ENCODE data around the gene MUC2. TPM values are rescaled to one million over a fixed set of nuclear protein-coding genes. Genes with fewer than 3 reads are reported as not detected.

Gene MUC2
- total RNA-seq, 2 donors from 2014 or later, result not detected

GRCh38 chr11:1070594-1071462 is 3.8 kb upstream of the MUC2 start:
- Mint-ChIP-seq H3K4me1 (peaks cover 3% of the 10 kb centered on the region), H3K27me3 (peaks cover 11% of the 10 kb centered on the region), H3K9me3 (no peaks in the 10 kb centered on the region), H3K27ac (no peak overlapping the region), H3K4me3 (no peak overlapping the region), H3K36me3 (ENCODE audit: low read depth) (no peaks in the 10 kb centered on the region)
- ATAC-seq (replicated peaks), result no peak

- H3K4me3 Mint-ChIP-seq, result no peak overlapping the region
These were observed 3.0 kb upstream of the MUC2 start for GRCh38 chr11:1071571-1072115.

GRCh38 chr11:1072116-1072820 is 2.4 kb upstream of the MUC2 start:
- no peak overlapping the region for H3K27ac Mint-ChIP-seq
- no peak overlapping the region for H3K4me3 Mint-ChIP-seq
- no peaks in the 10 kb centered on the region for H3K9me3 Mint-ChIP-seq
- peaks cover 3% of the 10 kb centered on the region for H3K4me1 Mint-ChIP-seq
- no peaks in the 10 kb centered on the region for H3K36me3 Mint-ChIP-seq (ENCODE audit: low read depth)
- ATAC-seq (replicated peaks), result no peak
- H3K27me3 Mint-ChIP-seq, result peaks cover 7% of the 10 kb centered on the region

More at GRCh38 chr11:1071571-1072115, 3.0 kb upstream of the MUC2 start:
- no peaks in the 10 kb centered on the region for H3K36me3 Mint-ChIP-seq (ENCODE audit: low read depth)
- H3K27me3 Mint-ChIP-seq, result peaks cover 10% of the 10 kb centered on the region
- no peak overlapping the region for H3K27ac Mint-ChIP-seq
- ATAC-seq (replicated peaks), result no peak
- H3K4me1 Mint-ChIP-seq, result peaks cover 3% of the 10 kb centered on the region
- no peaks in the 10 kb centered on the region for H3K9me3 Mint-ChIP-seq

- Mint-ChIP-seq H3K27me3 (peaks cover 7% of the 10 kb centered on the region), H3K9me3 (no peaks in the 10 kb centered on the region), H3K4me1 (peaks cover 3% of the 10 kb centered on the region), H3K36me3 (ENCODE audit: low read depth) (no peaks in the 10 kb centered on the region), H3K27ac (no peak overlapping the region), H3K4me3 (no peak overlapping the region)
- ATAC-seq (replicated peaks), result no peak
These were observed 1.8 kb upstream of the MUC2 start for GRCh38 chr11:1072821-1073231.

- H3K27ac Mint-ChIP-seq, result no peak overlapping the region
- peaks cover 7% of the 10 kb centered on the region for H3K27me3 Mint-ChIP-seq
- no peak for ATAC-seq (replicated peaks)
- no peaks in the 10 kb centered on the region for H3K36me3 Mint-ChIP-seq (ENCODE audit: low read depth)
- H3K9me3 Mint-ChIP-seq, result no peaks in the 10 kb centered on the region
- peaks cover 3% of the 10 kb centered on the region for H3K4me1 Mint-ChIP-seq
- no peak overlapping the region for H3K4me3 Mint-ChIP-seq
These were observed 1.4 kb upstream of the MUC2 start for GRCh38 chr11:1073261-1073724.

- peaks cover 3% of the 10 kb centered on the region for H3K4me1 Mint-ChIP-seq
- peaks cover 7% of the 10 kb centered on the region for H3K27me3 Mint-ChIP-seq
- no peak overlapping the region for H3K27ac Mint-ChIP-seq
- no peaks in the 10 kb centered on the region for H3K36me3 Mint-ChIP-seq (ENCODE audit: low read depth)
- no peak overlapping the region for H3K4me3 Mint-ChIP-seq
- no peaks in the 10 kb centered on the region for H3K9me3 Mint-ChIP-seq
- ATAC-seq (replicated peaks), result no peak
These were observed 827 bp upstream of the MUC2 start for GRCh38 chr11:1073851-1074243.

GRCh38 chr11:1075341-1075911 is 752 bp downstream of the MUC2 start:
- Mint-ChIP-seq H3K27me3 (no peaks in the 10 kb centered on the region), H3K4me1 (no peaks in the 10 kb centered on the region), H3K36me3 (ENCODE audit: low read depth) (no peaks in the 10 kb centered on the region), H3K9me3 (no peaks in the 10 kb centered on the region), H3K27ac (no peak overlapping the region), H3K4me3 (no peak overlapping the region)
- ATAC-seq (replicated peaks), result no peak

- H3K9me3 Mint-ChIP-seq, result no peaks in the 10 kb centered on the region
These were observed 1.5 kb downstream of the MUC2 start for GRCh38 chr11:1076061-1076665.

GRCh38 chr11:1077033-1077416 is 2.4 kb downstream of the MUC2 start:
- Mint-ChIP-seq H3K4me1 (no peaks in the 10 kb centered on the region), H3K4me3 (no peak overlapping the region), H3K27me3 (no peaks in the 10 kb centered on the region), H3K27ac (no peak overlapping the region), H3K36me3 (ENCODE audit: low read depth) (no peaks in the 10 kb centered on the region), H3K9me3 (no peaks in the 10 kb centered on the region)
- ATAC-seq (replicated peaks), result no peak

More at GRCh38 chr11:1076061-1076665, 1.5 kb downstream of the MUC2 start:
- no peak overlapping the region for H3K27ac Mint-ChIP-seq
- H3K36me3 Mint-ChIP-seq (ENCODE audit: low read depth), result no peaks in the 10 kb centered on the region
- no peaks in the 10 kb centered on the region for H3K4me1 Mint-ChIP-seq
- no peaks in the 10 kb centered on the region for H3K27me3 Mint-ChIP-seq
- no peak for ATAC-seq (replicated peaks)
- H3K4me3 Mint-ChIP-seq, result no peak overlapping the region

- no peak for ATAC-seq (replicated peaks)
- no peak overlapping the region for H3K4me3 Mint-ChIP-seq
- no peaks in the 10 kb centered on the region for H3K4me1 Mint-ChIP-seq
- H3K27me3 Mint-ChIP-seq, result no peaks in the 10 kb centered on the region
- H3K9me3 Mint-ChIP-seq, result no peaks in the 10 kb centered on the region
- no peaks in the 10 kb centered on the region for H3K36me3 Mint-ChIP-seq (ENCODE audit: low read depth)
- H3K27ac Mint-ChIP-seq, result no peak overlapping the region
These were observed 2.9 kb downstream of the MUC2 start for GRCh38 chr11:1077417-1078119.

- Mint-ChIP-seq H3K9me3 (no peaks in the 10 kb centered on the region), H3K4me3 (no peak overlapping the region), H3K27me3 (no peaks in the 10 kb centered on the region), H3K27ac (no peak overlapping the region), H3K36me3 (ENCODE audit: low read depth) (no peaks in the 10 kb centered on the region), H3K4me1 (no peaks in the 10 kb centered on the region)
- no peak for ATAC-seq (replicated peaks)
These were observed 3.5 kb downstream of the MUC2 start for GRCh38 chr11:1078191-1078601.

GRCh38 chr11:1081601-1082311 is 7.1 kb downstream of the MUC2 start:
- no peak for ATAC-seq (replicated peaks)
- Mint-ChIP-seq H3K4me1 (no peaks in the 10 kb centered on the region), H3K4me3 (no peak overlapping the region)

GRCh38 chr11:1082346-1082727 is 7.7 kb downstream of the MUC2 start:
- Mint-ChIP-seq H3K27ac (no peak overlapping the region), H3K9me3 (no peaks in the 10 kb centered on the region), H3K4me3 (no peak overlapping the region), H3K36me3 (ENCODE audit: low read depth) (no peaks in the 10 kb centered on the region), H3K27me3 (no peaks in the 10 kb centered on the region), H3K4me1 (no peaks in the 10 kb centered on the region)
- no peak for ATAC-seq (replicated peaks)

More at GRCh38 chr11:1081601-1082311, 7.1 kb downstream of the MUC2 start:
- no peaks in the 10 kb centered on the region for H3K9me3 Mint-ChIP-seq
- H3K36me3 Mint-ChIP-seq (ENCODE audit: low read depth), result no peaks in the 10 kb centered on the region
- no peak overlapping the region for H3K27ac Mint-ChIP-seq
- H3K27me3 Mint-ChIP-seq, result no peaks in the 10 kb centered on the region

Measured in activated T-helper 17 cell treated with anti-CD3 and anti-CD28 coated beads, Interleukin-2, amount 50 U/mL, for 72 hours (primary cell).